HG03432 (cell line): ENCODE results near the gene VSTM2B.
A peak's percentile ranks its signal among the peaks of the same experiment; 100 is the strongest.

ENCODE experiments used
- ATAC-seq: cut with Tn5 transposase; IDR thresholded peaks from one replicate; pipeline ENCODE4 v1.9.1; 2021; ENCODE audit warnings: mild to moderate bottlenecking, moderate library complexity; ENCODE audit not compliant: unreplicated experiment

The VSTM2B gene

DNA sequence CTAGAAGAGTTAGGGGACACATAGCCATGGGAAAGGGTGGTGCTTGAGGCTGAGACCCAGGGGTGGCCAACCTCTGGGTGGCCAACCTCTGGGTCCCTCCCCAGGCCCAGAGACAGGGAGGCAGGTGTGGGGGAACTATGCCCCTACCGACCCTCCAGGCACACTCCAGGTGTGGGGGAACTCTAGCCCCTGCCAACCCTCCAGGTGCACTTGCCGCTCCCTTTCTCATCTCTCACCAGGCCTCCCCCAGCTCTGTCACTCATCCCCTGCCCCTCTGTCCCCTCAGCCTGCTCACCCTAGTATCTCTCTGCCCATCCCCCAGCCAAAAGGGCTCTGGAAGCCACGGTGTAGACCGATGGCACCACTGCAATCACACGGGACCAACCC, 10.6 kb upstream of the VSTM2B start:
- ATAC-seq = no peak

DNA sequence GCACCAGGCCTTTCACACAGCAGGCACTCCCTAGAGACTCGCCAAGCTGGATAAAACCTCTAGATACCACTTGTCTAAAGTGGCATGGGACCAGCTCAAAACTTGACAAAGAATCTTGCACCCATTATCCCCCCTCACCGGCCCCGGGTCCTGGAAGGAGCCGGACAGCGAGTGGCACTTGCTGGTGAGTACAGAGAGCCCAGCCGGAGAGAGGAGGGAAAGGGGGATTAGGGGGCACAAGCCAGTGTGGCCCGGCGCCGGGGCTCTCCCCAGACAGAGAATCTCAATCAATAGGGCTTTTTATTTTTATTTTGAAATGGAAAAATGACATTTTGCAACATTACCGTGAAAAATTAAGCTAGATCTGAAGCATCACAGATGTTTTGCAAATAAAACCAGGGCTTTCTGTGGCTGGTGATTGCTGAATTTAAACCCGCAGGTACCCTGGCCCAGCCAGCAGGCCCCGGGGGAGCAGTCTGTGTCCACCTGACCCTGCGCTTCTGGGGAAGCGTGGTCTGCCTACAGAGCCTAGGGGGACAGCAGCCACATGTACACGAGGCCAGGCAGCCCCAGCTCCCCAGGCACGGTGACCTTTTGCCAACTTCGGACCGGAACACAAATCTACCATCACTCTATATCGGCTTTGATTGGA, 10.0 kb upstream of the VSTM2B start:
- ATAC-seq = no peak

DNA sequence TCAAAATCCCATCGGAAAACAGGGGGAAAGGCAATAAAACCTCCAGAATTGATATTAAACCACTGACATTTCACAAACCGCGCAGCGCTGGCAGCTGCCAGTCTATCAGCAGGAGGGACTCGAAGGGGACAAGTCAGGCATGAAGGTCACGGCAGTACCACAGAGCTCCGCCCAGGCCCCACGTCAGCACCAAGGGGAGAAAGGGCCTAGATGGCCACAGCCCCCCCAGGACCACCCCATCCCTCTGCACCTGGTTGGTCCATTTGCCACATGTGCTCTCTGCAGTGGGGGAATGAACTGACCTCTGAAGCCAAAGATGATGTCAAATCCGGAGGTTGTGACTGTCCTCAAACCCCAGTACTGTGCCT, 9.5 kb upstream of the VSTM2B start:
- no peak for ATAC-seq

DNA sequence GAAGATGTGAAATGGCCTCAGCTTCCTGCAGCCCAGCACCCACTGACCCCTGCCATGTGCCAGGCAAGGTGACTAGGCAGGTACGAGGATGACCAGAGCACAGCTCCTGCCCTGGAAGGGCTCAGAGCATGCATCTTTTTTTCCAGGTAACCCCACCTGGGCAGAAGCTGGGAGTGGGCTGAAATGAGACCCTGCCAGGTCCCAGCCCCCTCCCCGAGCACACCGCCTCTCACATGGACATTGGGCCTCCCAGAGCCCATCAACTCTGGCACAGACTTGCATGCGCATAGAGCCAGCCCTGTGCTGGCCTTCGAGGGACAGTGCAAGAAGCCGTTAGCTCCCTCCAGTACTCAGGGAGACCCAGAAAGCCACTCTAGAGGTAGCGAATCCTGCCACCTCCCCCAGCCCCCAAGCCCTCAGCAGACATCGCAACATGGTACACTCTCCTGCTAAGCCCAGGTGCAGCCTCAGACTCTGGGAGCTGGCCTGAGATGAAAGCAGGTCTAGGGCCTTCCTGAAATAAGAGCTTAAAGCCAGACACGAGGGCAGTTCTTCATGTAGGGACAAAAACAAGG, 8.9 kb upstream of the VSTM2B start:
- no peak for ATAC-seq

DNA sequence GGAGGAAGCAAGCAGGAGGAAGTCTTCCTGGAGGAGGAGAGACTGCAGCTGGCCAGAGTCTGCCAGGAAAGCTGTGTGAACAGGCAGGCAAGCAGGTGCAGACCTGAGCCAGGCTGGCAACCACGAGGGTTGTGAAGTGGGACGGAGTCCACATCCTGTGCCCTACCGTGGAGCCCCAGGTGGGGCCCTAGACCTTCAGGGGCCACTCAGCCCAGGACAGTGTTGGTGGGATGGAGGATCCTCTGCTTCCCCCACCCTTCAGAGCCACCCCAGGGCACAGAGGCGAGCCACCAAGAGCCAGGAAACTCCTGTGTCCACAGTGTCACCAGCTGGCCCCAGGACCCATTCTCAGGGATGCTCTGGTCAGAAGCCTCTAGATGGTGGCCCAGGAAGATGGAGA, 8.4 kb upstream of the VSTM2B start:
- ATAC-seq = no peak

DNA sequence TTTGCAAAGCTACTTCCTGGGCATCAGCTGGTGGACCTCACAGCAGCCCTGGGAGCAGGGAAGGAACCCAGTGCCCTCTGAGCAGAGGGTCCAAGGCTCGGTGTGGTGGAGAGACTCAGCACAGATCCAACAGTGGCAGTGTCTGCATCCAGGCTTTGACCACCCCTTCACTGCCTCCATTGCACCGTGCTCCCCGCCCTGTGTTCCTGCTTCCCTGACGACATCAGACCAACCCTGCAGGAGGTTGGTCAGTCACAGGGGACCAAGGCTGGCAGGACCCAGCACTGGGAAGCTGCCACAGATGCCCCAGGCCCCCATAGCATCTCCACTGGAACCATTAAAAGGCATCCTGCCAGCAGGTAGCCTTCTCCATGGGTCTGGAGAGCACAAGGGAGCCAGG, 7.8 kb upstream of the VSTM2B start:
- ATAC-seq = no peak

DNA sequence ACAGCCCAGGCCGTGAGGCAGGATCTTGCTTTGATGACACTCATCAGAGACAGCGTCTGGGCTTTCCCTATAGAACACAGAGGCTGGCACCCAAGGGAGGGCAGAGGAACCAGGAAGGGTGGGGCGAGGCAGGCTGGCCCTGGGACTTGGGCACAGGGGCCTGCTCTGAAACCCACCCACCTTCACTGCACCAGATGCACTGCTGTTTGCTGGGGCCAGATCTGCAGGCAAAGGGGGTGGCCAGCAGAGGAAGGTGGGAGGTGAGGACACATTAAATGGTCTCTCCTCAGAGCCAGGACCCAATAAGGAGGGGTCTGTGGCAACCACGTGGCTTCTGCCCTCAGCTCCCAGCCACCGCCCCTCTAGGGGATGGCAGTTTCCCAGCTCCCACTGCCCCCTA, 6.6 kb upstream of the VSTM2B start:
- no peak for ATAC-seq

DNA sequence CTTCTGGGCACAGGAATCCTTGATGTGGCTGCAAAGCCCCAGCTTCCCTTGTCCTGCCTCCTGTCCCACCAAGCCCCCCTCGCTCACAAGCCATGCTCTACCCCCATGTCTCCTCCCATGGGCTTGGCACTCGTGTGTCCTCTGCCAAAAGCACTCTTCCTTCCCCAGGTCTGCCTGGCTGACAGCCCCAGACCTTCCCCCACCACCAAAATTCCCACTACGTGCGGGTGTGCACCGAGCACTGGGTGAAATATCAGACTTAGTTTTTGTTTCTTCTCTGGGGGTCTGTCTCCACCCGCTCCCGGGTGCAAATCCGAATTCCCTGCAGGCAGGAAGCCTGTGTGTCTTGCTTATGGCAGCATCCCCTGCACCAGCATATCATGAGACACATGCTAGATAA, 5.9 kb upstream of the VSTM2B start:
- no peak for ATAC-seq

DNA sequence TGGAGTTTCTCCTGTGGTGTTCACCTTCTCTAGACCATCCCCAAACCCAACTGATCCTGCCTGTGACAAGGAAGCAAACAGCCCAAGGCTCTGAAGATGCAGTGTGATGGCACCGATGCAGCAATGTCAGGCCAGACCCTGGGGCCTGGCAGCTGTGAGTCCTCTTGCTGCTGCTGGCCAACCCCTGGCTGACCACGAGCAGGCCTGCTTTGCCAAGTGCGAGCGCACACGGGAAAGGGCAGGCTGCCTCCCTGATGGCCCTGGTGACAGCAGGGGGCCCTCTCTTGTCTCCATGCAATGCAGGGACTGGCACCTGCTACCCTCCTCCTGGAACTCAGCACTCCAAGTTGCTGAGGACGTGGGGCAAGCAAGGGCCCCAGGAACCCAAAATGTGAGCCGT, 5.4 kb upstream of the VSTM2B start:
- ATAC-seq = no peak

DNA sequence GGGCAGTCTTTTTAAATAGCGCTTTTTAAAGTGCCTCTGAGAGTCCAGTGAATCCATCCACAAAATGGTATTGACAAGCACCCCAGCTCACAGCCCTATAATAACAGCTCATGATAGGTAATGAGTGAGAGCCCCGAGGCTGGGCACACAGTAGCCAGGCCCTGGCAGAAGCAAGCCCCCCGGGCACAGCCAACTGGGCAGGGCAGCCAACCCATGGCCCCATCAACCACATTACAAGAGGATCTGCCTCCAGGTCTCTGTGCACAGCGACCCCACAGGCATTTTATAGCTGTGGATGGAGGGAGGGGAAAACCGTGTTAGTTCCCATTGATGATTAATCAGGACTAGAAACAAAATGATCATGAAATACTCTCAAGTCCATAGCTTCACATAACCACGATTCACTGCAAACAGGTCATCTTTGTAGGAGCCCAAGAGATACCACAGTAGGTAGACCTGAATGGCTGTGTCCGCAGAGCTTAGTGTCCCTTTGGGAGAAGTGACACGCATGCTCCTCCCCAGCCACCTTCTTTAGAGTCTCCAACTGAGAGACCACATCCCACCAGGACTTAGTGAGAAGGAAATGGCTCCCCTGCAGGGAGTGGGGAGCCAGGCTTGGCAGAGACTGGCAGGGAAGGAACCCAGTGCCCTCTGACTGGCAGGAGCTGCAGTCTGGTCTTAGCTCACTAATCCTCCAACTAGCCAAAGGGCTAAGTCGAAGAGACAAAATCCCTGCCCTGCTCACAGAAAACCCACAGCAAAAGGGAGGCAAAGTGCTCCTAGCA, 4.3 kb upstream of the VSTM2B start:
- no peak for ATAC-seq

DNA sequence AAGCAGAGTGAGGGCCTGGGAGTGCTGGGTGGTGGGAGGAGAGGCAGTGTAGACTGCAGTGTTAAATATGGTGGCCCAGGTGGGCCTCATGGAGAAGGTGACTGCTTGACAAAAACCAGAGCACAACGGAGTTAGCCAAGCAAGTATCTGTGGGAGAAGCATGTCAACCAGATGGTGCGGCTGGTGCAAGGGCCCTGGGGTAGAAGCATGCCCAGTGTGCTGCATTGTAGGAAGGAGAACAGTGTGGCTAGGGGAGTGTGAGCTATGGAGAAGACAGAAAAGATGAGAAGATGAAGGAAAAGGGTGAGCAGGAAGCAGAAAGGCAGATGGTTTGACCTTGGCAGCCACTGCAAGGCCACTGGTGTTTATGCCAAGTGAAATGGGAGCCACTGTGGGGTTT, 2.2 kb upstream of the VSTM2B start:
- ATAC-seq = no peak

DNA sequence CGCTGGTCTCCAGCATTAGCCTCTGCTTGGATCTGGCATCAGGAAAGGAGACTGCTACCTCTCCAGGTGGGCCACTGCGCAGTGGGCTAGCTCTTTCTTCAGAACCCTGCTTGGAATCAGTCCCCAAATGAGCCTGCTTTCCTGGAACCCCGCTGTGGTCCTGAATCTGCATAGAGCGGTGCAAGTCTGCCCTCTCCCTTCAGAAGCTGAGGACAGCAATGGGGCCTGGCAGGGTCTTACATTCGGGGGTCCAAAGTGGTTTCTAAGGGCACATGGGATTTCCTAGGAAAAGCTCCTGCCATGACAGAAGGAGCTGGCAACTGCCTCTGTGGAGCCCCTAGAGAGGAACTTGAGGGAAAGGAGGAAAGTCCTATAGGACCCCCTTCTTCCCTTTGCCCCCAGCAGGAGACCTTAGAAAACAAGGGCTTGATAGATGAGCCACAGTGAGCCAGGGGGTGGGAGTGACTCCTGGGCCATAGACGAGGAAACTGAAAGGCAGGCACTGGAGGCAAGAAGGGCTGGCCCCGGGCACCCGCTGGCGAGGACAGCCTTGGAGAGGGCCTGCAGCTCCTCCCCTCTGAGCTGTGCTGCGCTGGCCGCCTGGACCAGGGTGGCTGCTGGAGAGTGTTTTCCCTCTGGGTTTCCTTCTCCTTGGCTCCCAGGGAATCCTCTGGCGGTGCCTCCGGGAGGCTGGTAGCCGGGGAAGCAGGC, 1.4 kb upstream of the VSTM2B start:
- no peak for ATAC-seq

DNA sequence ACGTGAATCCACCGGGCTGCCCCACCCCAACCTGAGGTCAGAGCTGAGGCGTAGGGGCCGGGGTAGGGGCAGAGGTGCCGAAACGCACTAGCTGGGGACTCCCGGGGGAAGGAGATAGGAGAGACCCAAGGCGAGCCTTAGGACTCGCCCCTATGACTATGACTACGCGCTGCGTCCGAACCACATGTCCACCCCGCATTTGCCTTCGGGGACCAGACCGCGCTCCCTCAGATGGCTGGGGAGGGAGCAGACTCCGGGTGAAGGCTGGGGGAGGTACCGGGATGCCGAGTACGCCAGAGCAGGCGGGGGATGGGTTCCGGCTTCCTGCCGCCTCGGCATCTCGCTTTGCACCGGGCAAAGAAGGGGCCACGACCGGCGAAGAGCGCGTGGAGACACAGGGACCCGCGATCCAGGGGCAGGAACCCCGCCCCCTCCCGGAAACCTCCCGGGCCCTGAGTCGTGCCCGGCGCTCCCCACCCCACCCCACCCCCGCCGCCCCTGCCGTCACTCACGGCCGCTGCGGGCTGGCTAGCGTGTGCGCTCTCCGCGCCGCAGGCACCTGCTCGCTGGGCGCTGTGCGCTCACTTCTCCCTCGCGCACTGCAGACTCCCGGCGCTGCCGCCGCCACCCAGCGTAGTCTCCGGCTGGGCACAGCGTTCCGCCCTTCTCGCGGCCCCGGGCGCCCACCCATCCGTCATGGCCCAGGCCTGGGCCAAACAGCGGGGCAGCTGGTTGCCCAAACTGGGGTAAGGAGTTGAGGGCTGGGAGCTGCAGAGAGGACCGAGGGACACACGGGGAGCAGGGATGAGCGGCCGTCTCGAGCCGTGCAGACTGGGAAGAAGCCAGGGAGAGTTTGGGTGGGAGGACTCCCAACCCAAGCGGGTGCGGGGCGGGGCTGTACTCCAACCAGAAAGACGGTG, 622 bp upstream of the VSTM2B start:
- no peak for ATAC-seq

DNA sequence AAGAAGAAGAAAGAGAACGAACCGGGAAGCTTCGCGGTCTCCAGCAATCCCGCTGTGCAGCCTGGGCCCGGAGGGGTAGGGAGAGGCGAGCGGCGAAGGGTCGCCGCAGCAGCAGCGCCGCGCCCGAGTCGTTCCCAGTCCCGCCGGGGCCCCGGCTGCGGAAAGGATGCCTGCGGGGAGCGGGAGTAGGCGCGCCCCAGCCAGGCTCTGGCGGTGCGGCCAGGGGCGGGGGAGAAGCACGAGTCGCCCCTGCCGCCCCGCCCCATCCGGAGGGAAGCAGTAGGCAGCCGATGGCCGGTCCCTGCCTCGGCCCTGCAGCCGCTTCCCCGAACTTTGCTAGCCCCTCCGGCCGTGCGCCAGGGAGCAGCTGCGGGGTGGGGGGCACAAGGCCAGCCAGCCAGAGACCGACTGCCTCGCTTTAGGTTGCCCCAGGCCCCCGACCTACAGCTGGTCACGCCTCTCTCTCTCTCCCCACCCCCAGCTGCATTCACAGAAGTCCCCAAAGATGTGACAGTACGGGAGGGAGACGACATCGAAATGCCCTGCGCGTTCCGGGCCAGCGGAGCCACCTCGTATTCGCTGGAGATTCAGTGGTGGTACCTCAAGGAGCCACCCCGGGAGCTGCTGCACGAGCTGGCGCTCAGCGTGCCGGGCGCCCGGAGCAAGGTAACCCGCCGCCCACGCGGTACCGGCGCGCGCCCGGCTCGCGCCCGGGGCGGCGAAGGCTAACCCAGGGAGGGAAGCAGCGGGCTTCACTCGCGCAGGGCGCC, 1.1 kb downstream of the VSTM2B start:
- ATAC-seq = no peak

DNA sequence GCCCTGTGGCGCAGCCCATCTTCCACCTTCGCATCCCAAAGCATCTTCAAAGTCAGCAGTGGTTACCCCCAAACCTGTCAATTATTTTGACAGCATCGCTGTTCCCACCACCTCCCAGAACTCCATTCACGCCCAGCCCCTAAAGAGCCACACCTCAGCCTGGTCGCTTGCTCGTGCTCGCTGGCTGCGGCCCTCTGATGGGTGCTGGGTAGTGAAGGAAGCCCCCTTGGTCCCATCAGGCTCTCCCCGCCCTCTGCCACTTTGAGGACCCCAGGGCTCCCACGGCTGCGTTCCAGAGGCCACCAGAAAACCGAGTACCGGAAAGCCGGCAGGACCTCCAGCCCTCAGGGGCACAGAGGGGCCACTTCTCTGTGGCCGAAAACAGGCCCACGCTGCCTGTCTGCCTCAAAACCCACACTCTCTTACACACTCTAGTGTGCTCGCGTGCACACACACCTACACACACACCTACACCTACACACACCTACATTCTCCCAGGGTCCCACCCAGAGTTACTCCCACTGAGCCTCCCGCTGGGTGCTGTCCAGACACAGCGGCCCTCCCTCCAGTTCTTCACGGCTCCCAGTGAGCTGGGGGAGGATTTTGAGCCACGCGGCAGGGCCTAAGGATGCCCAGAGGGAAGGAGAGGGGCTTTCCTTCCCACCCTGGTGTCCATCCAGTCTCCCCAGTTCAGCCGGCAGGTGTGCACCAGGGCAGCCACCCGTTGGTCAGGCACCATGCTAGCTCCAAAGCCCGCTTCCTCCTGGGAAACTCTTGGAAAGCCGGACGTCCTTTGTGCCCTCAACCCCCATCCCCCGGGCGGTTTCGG, 1.9 kb downstream of the VSTM2B start:
- no peak for ATAC-seq

DNA sequence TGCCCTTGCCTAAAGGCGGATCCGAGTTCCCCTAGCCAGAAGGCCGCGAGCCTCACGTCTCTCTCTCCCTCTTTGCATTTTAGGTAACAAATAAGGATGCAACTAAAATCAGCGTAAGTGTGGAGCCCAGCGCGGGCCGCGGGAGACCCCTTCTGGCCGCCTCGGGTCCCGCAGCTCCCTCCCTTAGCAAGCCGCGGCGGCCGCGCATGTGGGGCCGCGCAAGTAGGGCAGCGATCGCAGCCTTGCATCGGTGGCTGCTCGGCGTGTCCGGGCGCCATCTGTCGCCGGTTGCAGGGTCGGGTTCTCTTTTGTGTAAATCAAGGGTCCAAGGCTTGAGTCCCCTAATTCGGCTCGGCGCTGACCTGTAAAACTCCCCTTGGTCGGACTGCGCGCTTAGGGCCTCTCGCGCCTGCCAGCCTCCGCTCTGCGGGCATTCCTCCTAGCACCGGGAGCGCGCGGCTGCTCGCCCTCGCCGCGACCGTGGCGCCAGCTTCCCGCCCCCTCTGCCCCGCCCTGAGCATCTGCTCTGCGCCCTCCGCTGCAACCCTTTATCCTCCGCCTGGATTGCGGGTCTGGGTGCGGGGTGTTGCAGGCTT, 2.7 kb downstream of the VSTM2B start:
- peak; percentile 83 for ATAC-seq

DNA sequence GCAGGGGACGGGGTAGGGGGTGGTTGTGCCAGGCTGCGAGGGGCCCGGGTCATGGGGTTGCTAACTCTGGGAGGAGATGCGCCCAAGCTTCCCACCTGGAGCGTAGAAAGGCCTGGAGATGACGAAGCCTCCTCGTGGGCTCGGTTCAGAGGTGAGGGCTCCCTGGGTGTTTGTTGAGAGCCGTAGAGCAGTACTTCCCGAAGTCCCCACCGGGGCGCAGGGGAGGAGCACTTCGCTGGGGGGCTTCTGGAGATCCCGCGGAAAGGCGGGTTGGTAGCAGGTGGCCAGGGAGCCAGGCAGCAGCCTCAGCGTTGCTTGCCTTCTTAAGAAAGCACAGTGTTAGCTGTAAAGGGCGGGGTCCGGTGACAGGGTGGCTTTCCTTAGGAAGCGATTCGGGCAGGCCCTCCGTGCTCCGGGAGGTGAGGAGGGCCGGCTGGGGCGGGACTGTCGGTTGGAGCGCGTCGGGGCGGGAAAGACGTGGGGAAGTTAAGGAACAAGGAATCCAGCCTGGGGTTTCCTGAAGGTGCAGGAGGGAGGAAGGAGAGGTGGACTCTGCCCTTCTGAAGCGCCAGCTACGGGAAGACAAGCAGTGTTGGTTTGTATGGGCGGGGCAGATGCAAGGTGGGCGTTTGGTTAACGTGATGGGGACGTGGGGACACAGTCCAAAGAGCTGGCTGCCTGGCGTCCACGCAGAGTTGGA, 3.3 kb downstream of the VSTM2B start:
- ATAC-seq = no peak
